B cell (primary cell): ENCODE results near the gene PDE6A. TPM values are rescaled to one million over a fixed set of nuclear protein-coding genes. Genes with fewer than 3 reads are reported as not detected.

Source experiments
- ATAC-seq: fragments of 200-7000 bp; cut with Tn5 transposase; one replicate; pipeline ENCODE4 v1.10.0; 2021; ENCODE audit warnings: low read depth, mild to moderate bottlenecking, moderate number of reproducible peaks, moderate library complexity
- CTCF ChIA-PET: fragments of 350-600 bp; sonication (Branson Sonifier 250); formaldehyde crosslinking; loops from one replicate; lab custom pipeline; 2021; ENCODE audit warnings: antibody characterized with exemption, inconsistent platforms; lab: Charles Lee
- POLR2A ChIA-PET: fragments of 350-600 bp; sonication (Branson Sonifier 250); formaldehyde crosslinking; loops from one replicate; lab custom pipeline; 2021; ENCODE audit warnings: antibody characterized with exemption; lab: Charles Lee
- DNase-seq: peaks from one replicate; pipeline ENCODE4 v3.0.0; 2013
- H2AFZ ChIP-seq: 2 replicates; pipeline ENCODE4 v1.6.1; 2012; ENCODE audit warnings: mild to moderate bottlenecking, low read depth, low read length; ENCODE audit not compliant: insufficient read depth, poor library complexity, severe bottlenecking
- H3K27ac ChIP-seq, 2 donors: 1 replicate in 1 of 2; 2 replicates in 1 of 2; pipeline ENCODE4 v1.5.1; 2012 to 2013; ENCODE audit warnings: low read length in 2 of 2, mild to moderate bottlenecking in 2 of 2, moderate library complexity in 1 of 2
- H3K27me3 ChIP-seq, 4 experiments: fragments of 200-600 bp in 1 of 4; sonication (generic) in 1 of 4; replicated peaks in 1 of 4; 1 replicate in 2 of 4; 2 replicates in 2 of 4; pipeline versions ENCODE4 v1.6.1 to v1.7.0; 2013 to 2016; ENCODE audit warnings: low read length in 3 of 4, mild to moderate bottlenecking in 2 of 4, mixed read lengths in 1 of 4, moderate library complexity in 1 of 4; ENCODE audit not compliant: insufficient read depth in 4 of 4, control insufficient read depth in 3 of 4; ENCODE audit errors: control extremely low read depth in 1 of 4
- H3K36me3 ChIP-seq, 2 experiments: replicated peaks in 1 of 2; 1 replicate in 1 of 2; 2 replicates in 1 of 2; pipeline versions ENCODE4 v1.6.1 to v1.7.1; 2013; ENCODE audit warnings: low read length in 1 of 2; ENCODE audit not compliant: insufficient read depth in 2 of 2, control insufficient read depth in 1 of 2; ENCODE audit errors: control extremely low read depth in 1 of 2, extremely low read depth in 1 of 2
- H3K4me1 ChIP-seq, 2 donors: fragments of 200-600 bp in 1 of 2; sonication (generic) in 1 of 2; 1 replicate in 1 of 2; 2 replicates in 1 of 2; pipeline versions ENCODE4 v1.5.1 to v1.6.1; 2013 to 2017; ENCODE audit warnings: low read length in 2 of 2; ENCODE audit not compliant: control insufficient read depth in 2 of 2, insufficient read depth in 2 of 2
- H3K4me2 ChIP-seq: replicated peaks from 2 replicates; pipeline ENCODE3; 2012; ENCODE audit warnings: mild to moderate bottlenecking, low read depth, low read length; ENCODE audit not compliant: poor library complexity, severe bottlenecking
- H3K4me3 ChIP-seq, 5 experiments: fragments of 200-600 bp in 1 of 5; sonication (generic) in 1 of 5; 1 replicate in 3 of 5; 2 replicates in 2 of 5; pipeline versions ENCODE4 v1.5.1 to v1.7.0; 2011 to 2016; ENCODE audit warnings: low read length in 4 of 5, mild to moderate bottlenecking in 4 of 5, low read depth in 2 of 5, control low read depth in 1 of 5, moderate library complexity in 1 of 5; ENCODE audit not compliant: insufficient read depth in 1 of 5; ENCODE audit errors: control extremely low read depth in 1 of 5, extremely low read depth in 1 of 5
- H3K79me2 ChIP-seq: fragments of 200-600 bp; sonication (generic); one replicate; pipeline ENCODE4 v1.6.0; 2016; ENCODE audit warnings: low read length; ENCODE audit not compliant: control insufficient read depth, insufficient read depth
- H3K9ac ChIP-seq: fragments of 200-600 bp; sonication (generic); 2 replicates; pipeline ENCODE4 v1.6.1; 2017; ENCODE audit warnings: mild to moderate bottlenecking, low read length, moderate library complexity
- H3K9me3 ChIP-seq, 3 donors: one replicate each; pipeline versions ENCODE4 v1.6.1 to v1.7.1; 2013; ENCODE audit warnings: low read length in 2 of 3; ENCODE audit not compliant: control insufficient read depth in 2 of 3, insufficient read depth in 1 of 3; ENCODE audit errors: control extremely low read depth in 1 of 3
- H4K20me1 ChIP-seq: 2 replicates; pipeline ENCODE4 v1.6.0; 2012; ENCODE audit warnings: mild to moderate bottlenecking, low read length; ENCODE audit not compliant: insufficient read depth, control insufficient read depth, poor library complexity, severe bottlenecking
- H3K27ac Mint-ChIP-seq: one replicate; pipeline ENCODE4 v1.8.0; 2021; ENCODE audit warnings: mixed read lengths
- H3K27me3 Mint-ChIP-seq: one replicate; pipeline ENCODE4 v1.8.0; 2021; ENCODE audit warnings: mixed read lengths
- H3K4me1 Mint-ChIP-seq: one replicate; pipeline ENCODE4 v1.8.0; 2021; ENCODE audit warnings: mixed read lengths
- H3K4me3 Mint-ChIP-seq: one replicate; pipeline ENCODE4 v1.8.0; 2021; ENCODE audit warnings: mixed read lengths
- H3K9me3 Mint-ChIP-seq: one replicate; pipeline ENCODE4 v1.8.0; 2022; ENCODE audit warnings: mixed read lengths; ENCODE audit not compliant: insufficient read depth
- EZH2 ChIP-seq: IDR thresholded peaks from 2 replicates; pipeline ENCODE4 v1.6.1; 2012; ENCODE audit warnings: borderline replicate concordance, low read depth, mild to moderate bottlenecking, moderate library complexity, low read length; ENCODE audit not compliant: insufficient read depth, poor library complexity, severe bottlenecking
- WGBS: methylation state at CpG from one replicate; pipeline ENCODE4 v1.1.5; 2013; ENCODE audit warnings: missing lambda C conversion rate; ENCODE audit not compliant: insufficient coverage; 5-methylcytosine and 5-hydroxymethylcytosine counted together
- intact Hi-C: fragments of 100-400 bp; cut with micrococcal nuclease; formaldehyde crosslinking; loops from one replicate; pipeline ENCODE4 v1.10.0; 2022
- polyA plus RNA-seq: library from polyadenylated mRNA; depleted of rRNA; stranded (reverse); fragments of >200 nt; gene quantifications from 2 replicates; pipeline ENCODE4 v1.2.3, GENCODE V29; 2012
- total RNA-seq, 2 donors: library from RNA; stranded (reverse); fragments of 120-200 nt in 1 of 2; gene quantifications; 1 replicate in 1 of 2; 2 replicates in 1 of 2; pipeline versions ENCODE4 v1.2.3 to v1.2.4, GENCODE V29; 2013 to 2022
- TF ChIP-seq, protein P1 (sequence below): fragments of 200-600 bp; IDR thresholded peaks from one replicate; pipeline ENCODE4 v1.8.0; 2022; ENCODE audit warnings: antibody characterized with exemption, mild to moderate bottlenecking

PDE6A gene
- total and polyA plus RNA-seq, 2 donors (not counting 1 experiment from before 2014, with no cell fraction given) = not detected

DNA sequence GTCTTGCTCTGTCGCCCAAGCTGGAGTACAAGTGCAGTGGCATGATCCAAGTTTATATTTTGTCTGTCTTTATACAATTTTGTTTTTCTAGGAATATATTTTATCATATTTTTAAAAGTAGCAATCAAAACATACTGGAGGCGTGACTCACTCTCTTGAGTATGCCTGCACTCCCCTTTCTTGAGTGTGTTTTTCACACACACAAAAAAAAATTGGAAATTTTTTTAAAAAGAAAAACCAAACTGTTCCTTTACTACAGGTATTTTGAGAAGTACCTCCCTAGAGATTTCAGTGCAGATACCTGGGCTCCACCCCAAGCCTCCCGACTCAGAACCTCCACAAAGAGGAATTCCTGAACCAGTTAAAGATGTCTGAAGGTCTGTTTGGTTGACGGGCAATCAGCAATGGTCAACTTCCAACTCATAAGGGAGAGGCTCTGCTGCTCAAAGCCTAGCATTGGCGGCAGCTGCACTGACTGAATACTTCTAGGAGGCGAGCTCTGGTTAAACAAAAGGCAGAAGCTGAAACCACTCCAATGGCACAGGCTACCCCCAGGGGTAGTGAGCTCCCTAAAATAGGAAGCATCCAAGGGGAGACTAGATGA is 27.4 kb downstream of the PDE6A start:
- intact Hi-C loops = no loop called here
- ChIA-PET CTCF (no interaction called here), POLR2A (no interaction called here)
- no peaks in the 10 kb centered on the region for H3K79me2 ChIP-seq
- no peak for DNase-seq
- Mint-ChIP-seq H3K27me3 (peaks cover 16% of the 10 kb centered on the region), H3K27ac (no peak overlapping the region), H3K4me1 (peaks cover 4% of the 10 kb centered on the region), H3K9me3 (no peaks in the 10 kb centered on the region), H3K4me3 (no peak overlapping the region)
- H3K4me3 ChIP-seq = no peak overlapping the region
- H3K36me3 ChIP-seq = no peaks in the 10 kb centered on the region
- no peaks in the 10 kb centered on the region for H3K4me1 ChIP-seq
- H3K27ac ChIP-seq = no peak overlapping the region
- no peak for ATAC-seq
- no peaks in the 10 kb centered on the region for H3K27me3 ChIP-seq
- H3K4me2 ChIP-seq = no peak overlapping the region
- no peak overlapping the region for H3K9ac ChIP-seq
- TF ChIP-seq, protein P1, sequence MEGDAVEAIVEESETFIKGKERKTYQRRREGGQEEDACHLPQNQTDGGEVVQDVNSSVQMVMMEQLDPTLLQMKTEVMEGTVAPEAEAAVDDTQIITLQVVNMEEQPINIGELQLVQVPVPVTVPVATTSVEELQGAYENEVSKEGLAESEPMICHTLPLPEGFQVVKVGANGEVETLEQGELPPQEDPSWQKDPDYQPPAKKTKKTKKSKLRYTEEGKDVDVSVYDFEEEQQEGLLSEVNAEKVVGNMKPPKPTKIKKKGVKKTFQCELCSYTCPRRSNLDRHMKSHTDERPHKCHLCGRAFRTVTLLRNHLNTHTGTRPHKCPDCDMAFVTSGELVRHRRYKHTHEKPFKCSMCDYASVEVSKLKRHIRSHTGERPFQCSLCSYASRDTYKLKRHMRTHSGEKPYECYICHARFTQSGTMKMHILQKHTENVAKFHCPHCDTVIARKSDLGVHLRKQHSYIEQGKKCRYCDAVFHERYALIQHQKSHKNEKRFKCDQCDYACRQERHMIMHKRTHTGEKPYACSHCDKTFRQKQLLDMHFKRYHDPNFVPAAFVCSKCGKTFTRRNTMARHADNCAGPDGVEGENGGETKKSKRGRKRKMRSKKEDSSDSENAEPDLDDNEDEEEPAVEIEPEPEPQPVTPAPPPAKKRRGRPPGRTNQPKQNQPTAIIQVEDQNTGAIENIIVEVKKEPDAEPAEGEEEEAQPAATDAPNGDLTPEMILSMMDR = no peak
- TF ChIP-seq EZH2 = no peak
- H2AFZ ChIP-seq = no peak overlapping the region
- no peaks in the 10 kb centered on the region for H3K9me3 ChIP-seq
- no peaks in the 10 kb centered on the region for H4K20me1 ChIP-seq
- WGBS = 100% methylated on average over 1 of the region's 6 CpGs

DNA sequence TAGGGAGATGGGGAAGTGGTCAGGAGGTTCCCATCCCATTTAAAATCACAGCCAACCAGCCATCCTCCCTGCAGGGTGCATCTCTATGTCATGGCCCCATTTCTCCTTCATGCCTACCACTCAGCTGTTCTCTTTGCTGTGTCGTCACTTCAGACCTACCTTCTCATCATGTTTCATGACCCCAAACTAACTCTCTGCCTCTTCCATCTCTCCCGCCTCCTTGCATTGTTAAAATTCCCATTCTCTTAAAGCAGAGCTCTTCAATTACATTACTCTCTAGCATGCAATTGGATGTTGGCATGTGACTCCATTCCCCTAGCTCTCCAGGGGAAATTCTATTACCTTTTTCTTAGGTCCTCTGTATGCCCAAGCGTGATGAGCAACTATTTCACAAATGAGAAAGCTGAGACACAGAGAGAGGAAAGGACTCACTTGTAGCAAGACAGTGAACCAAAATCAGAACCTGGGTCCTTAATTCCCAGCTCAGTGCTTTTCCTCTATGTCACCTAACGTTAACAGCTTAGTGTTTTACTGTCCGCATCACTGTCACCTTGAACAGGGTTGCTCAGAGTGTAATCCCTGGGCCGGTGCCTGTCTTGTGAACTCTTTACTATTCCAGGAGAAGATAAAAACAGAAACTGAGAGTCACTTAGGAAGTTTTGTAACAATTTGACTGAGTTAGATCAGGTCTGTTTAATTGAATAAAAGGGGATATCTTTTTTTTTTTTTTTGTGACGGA is 28.1 kb downstream of the PDE6A start:
- H3K27ac ChIP-seq = no peak overlapping the region
- peaks cover 19% of the 10 kb centered on the region for H3K27me3 Mint-ChIP-seq
- TF ChIP-seq EZH2 = no peak
- TF ChIP-seq, protein P1 = no peak
- H3K9me3 Mint-ChIP-seq = no peaks in the 10 kb centered on the region
- no peaks in the 10 kb centered on the region for H3K9me3 ChIP-seq
- H2AFZ ChIP-seq = no peak overlapping the region
- no peak for ATAC-seq
- H3K27ac Mint-ChIP-seq = no peak overlapping the region
- H3K4me2 ChIP-seq = no peak overlapping the region
- no peaks in the 10 kb centered on the region for H4K20me1 ChIP-seq
- WGBS = 100% methylated on average over 5 of the region's 7 CpGs
- H3K27me3 ChIP-seq = peaks cover 0 to 1% (median 0%) of the 10 kb centered on the region in 4 experiments
- ChIA-PET POLR2A (no interaction called here), CTCF (no interaction called here)
- no peak overlapping the region for H3K4me3 ChIP-seq
- no peaks in the 10 kb centered on the region for H3K79me2 ChIP-seq
- H3K36me3 ChIP-seq = no peaks in the 10 kb centered on the region
- no peak for DNase-seq
- no peaks in the 10 kb centered on the region for H3K4me1 ChIP-seq
- H3K4me3 Mint-ChIP-seq = no peak overlapping the region
- peaks cover 4% of the 10 kb centered on the region for H3K4me1 Mint-ChIP-seq
- no peak overlapping the region for H3K9ac ChIP-seq
- intact Hi-C loops = no loop called here
